Stimulated activated CD4-positive, alpha-beta T cell treated with anti-CD3 and anti-CD28 coated beads, Interleukin-4, amount 100 ng/mL, for 1 hour (primary cell): ENCODE results near the gene PLA2G4C.

ENCODE experiments used
- DNase-seq: peaks from one replicate; pipeline ENCODE4 v3.0.0-alpha.2; 2020

PLA2G4C gene

GRCh38 chr19:48053076-48053475, 57.5 kb downstream of the PLA2G4C start:
- no peak for DNase-seq

- DNase-seq = no peak
Measured at GRCh38 chr19:48051335-48052033, 59.1 kb downstream of the PLA2G4C start.

- DNase-seq = no peak
Measured at GRCh38 chr19:48044561-48044960, 66.1 kb downstream of the PLA2G4C start.

GRCh38 chr19:48043675-48044258, 66.8 kb downstream of the PLA2G4C start, which contains the start of gene CABP5:
TSS of gene CABP5 (minus strand) at chr19:48044079. CDS start at chr19:48043922, 157 bp downstream.
- no peak for DNase-seq

- DNase-seq = no peak
Measured at GRCh38 chr19:48041877-48042580, 68.6 kb downstream of the PLA2G4C start.

GRCh38 chr19:48036765-48037164, 73.9 kb downstream of the PLA2G4C start:
- no peak for DNase-seq

GRCh38 chr19:48033604-48034003, 77.0 kb downstream of the PLA2G4C start:
- no peak for DNase-seq

- no peak for DNase-seq
Measured at GRCh38 chr19:48030073-48030472, 80.5 kb downstream of the PLA2G4C start.

GRCh38 chr19:48029431-48029830, 81.2 kb downstream of the PLA2G4C start:
- DNase-seq = no peak

GRCh38 chr19:48025480-48025879, 85.1 kb downstream of the PLA2G4C start:
- DNase-seq = no peak

GRCh38 chr19:48023518-48023917, 87.1 kb downstream of the PLA2G4C start:
- no peak for DNase-seq

- DNase-seq = no peak
Measured at GRCh38 chr19:48023011-48023410, 87.6 kb downstream of the PLA2G4C start.

GRCh38 chr19:48020686-48021085, 89.9 kb downstream of the PLA2G4C start:
- DNase-seq = no peak

GRCh38 chr19:48010932-48011758, 99.5 kb downstream of the PLA2G4C start:
- no peak for DNase-seq

GRCh38 chr19:48006762-48007161, 103.9 kb downstream of the PLA2G4C start:
- DNase-seq = no peak

GRCh38 chr19:48004236-48004635, 106.4 kb downstream of the PLA2G4C start:
- no peak for DNase-seq

GRCh38 chr19:48000846-48001245, 109.8 kb downstream of the PLA2G4C start:
- no peak for DNase-seq

GRCh38 chr19:47998800-47999199, 111.8 kb downstream of the PLA2G4C start:
- DNase-seq = no peak
